ENCODE measurements around the gene OVOL2.
"Not testable (repeated sequence)": the region's sequence is repeated elsewhere in the genome, so short reads cannot be mapped to it uniquely, and the experiment has no call there.

The OVOL2 gene

GRCh38 chr20:18057994-18058349 is 256 bp upstream of the OVOL2 start:
- DNase-seq (ENCODE audit: low read depth in 2 of 2), result no peak

GRCh38 chr20:18056174-18057100 is 1.3 kb downstream of the OVOL2 start:
- DNase-seq (ENCODE audit: low read depth in 2 of 2), result no peak

GRCh38 chr20:18055261-18055660 is 2.5 kb downstream of the OVOL2 start:
- no peak for DNase-seq (ENCODE audit: low read depth in 2 of 2)

- DNase-seq (ENCODE audit: low read depth in 2 of 2), result no peak
Measured at GRCh38 chr20:18052856-18053255, 4.9 kb downstream of the OVOL2 start.

GRCh38 chr20:18050628-18051027 is 7.1 kb downstream of the OVOL2 start:
- DNase-seq (ENCODE audit: low read depth in 2 of 2), result no peak

GRCh38 chr20:18048176-18048575 is 9.5 kb downstream of the OVOL2 start:
- DNase-seq (ENCODE audit: low read depth in 2 of 2), result no peak

GRCh38 chr20:18046535-18046934 is 11.2 kb downstream of the OVOL2 start:
- no peak for DNase-seq (ENCODE audit: low read depth in 2 of 2)

- DNase-seq (ENCODE audit: low read depth in 2 of 2), result no peak
Measured at GRCh38 chr20:18042229-18042628, 15.5 kb downstream of the OVOL2 start.

GRCh38 chr20:18041462-18041861 is 16.3 kb downstream of the OVOL2 start:
- DNase-seq (ENCODE audit: low read depth in 2 of 2), result no peak

GRCh38 chr20:18039063-18039462 is 18.7 kb downstream of the OVOL2 start:
- DNase-seq (ENCODE audit: low read depth in 2 of 2), result no peak

- DNase-seq (ENCODE audit: low read depth in 2 of 2), result no peak
Measured at GRCh38 chr20:18034039-18034438, 23.7 kb downstream of the OVOL2 start.

- no peak for DNase-seq (ENCODE audit: low read depth in 2 of 2)
Measured at GRCh38 chr20:18032977-18033892, 24.5 kb downstream of the OVOL2 start.

- DNase-seq (ENCODE audit: low read depth in 2 of 2), result no peak
Measured at GRCh38 chr20:18031888-18032509, 25.7 kb downstream of the OVOL2 start.

- DNase-seq (ENCODE audit: low read depth in 2 of 2), result no peak
Measured at GRCh38 chr20:18031050-18031449, 26.7 kb downstream of the OVOL2 start.

GRCh38 chr20:18030020-18030419 is 27.7 kb downstream of the OVOL2 start:
- no peak for DNase-seq (ENCODE audit: low read depth in 2 of 2)

- DNase-seq (ENCODE audit: low read depth in 2 of 2), result not testable (repeated sequence)
Measured at GRCh38 chr20:18027011-18027410, 30.7 kb downstream of the OVOL2 start.

- DNase-seq (ENCODE audit: low read depth in 2 of 2), result no peak
Measured at GRCh38 chr20:18024606-18025127, 33.0 kb downstream of the OVOL2 start.

GRCh38 chr20:18020931-18021330 is 36.8 kb downstream of the OVOL2 start:
- no peak for DNase-seq (ENCODE audit: low read depth in 2 of 2)

- no peak for DNase-seq (ENCODE audit: low read depth in 2 of 2)
Measured at GRCh38 chr20:18019068-18019467, 38.6 kb downstream of the OVOL2 start.

GRCh38 chr20:18018100-18018499 is 39.6 kb downstream of the OVOL2 start:
- no peak for DNase-seq (ENCODE audit: low read depth in 2 of 2)

- no peak for DNase-seq (ENCODE audit: low read depth in 2 of 2)
Measured at GRCh38 chr20:18016772-18017171, 40.9 kb downstream of the OVOL2 start.

GRCh38 chr20:18014411-18014810 is 43.3 kb downstream of the OVOL2 start:
- DNase-seq (ENCODE audit: low read depth in 2 of 2), result no peak

All from stimulated activated CD8-positive, alpha-beta memory T cell treated with anti-CD3 and anti-CD28 coated beads, Interleukin-7, amount 100 ng/mL, for 4 hours (primary cell).